WTC11 (cell line): ENCODE data around the gene OVCA2. TPM values are rescaled to one million over a fixed set of nuclear protein-coding genes. Genes with fewer than 3 reads are reported as not detected.

Source experiments
- ATAC-seq: fragments of 200-7000 bp; cut with Tn5 transposase; 2 replicates; pipeline ENCODE4 v1.10.0; 2021; ENCODE audit warnings: mild to moderate bottlenecking, moderate library complexity
- CTCF ChIA-PET: fragments of 300-600 bp; sonication (Branson Sonifier 250); formaldehyde crosslinking; loops from one replicate; lab custom pipeline; 2021; ENCODE audit warnings: antibody characterized with exemption; lab: Charles Lee
- POLR2A ChIA-PET: fragments of 350-600 bp; sonication (Branson Sonifier 250); formaldehyde crosslinking; loops from one replicate; lab custom pipeline; 2021; ENCODE audit warnings: antibody characterized with exemption; lab: Charles Lee
- DNase-seq: peaks from one replicate; pipeline ENCODE4 v3.0.0; 2021; ENCODE audit warnings: low spot score
- H3K27ac Mint-ChIP-seq: 2 replicates; pipeline ENCODE4 v1.8.0; 2021; ENCODE audit warnings: mixed read lengths
- H3K27me3 Mint-ChIP-seq: 2 replicates; pipeline ENCODE4 v1.8.0; 2021; ENCODE audit warnings: low read depth, mild to moderate bottlenecking, moderate library complexity, mixed read lengths
- H3K36me3 Mint-ChIP-seq: 2 replicates; pipeline ENCODE4 v1.8.0; 2021; ENCODE audit warnings: mixed read lengths
- H3K4me1 Mint-ChIP-seq: 2 replicates; pipeline ENCODE4 v1.8.0; 2022; ENCODE audit warnings: mixed read lengths
- H3K4me3 Mint-ChIP-seq: 2 replicates; pipeline ENCODE4 v1.8.0; 2021; ENCODE audit warnings: mild to moderate bottlenecking, moderate library complexity, mixed read lengths
- H3K9me3 Mint-ChIP-seq: 2 replicates; pipeline ENCODE4 v1.8.0; 2021; ENCODE audit warnings: mixed read lengths
- CBFB ChIP-seq: sonication (generic); formaldehyde crosslinking; IDR thresholded peaks from 2 replicates; pipeline ENCODE4 v1.8.1; 2022; ENCODE audit warnings: mild to moderate bottlenecking, low read depth, missing genetic modification reagents
- ETV6 ChIP-seq: sonication (generic); formaldehyde crosslinking; IDR thresholded peaks from 2 replicates; pipeline ENCODE4 v1.8.1; 2022; ENCODE audit warnings: mild to moderate bottlenecking, missing genetic modification reagents
- FOXJ3 ChIP-seq: sonication (generic); formaldehyde crosslinking; IDR thresholded peaks from 2 replicates; pipeline ENCODE4 v1.9.0; 2021; ENCODE audit warnings: missing genetic modification reagents, mild to moderate bottlenecking, borderline replicate concordance
- NFATC4 ChIP-seq: fragments of 250-450 bp; sonication (Bioruptor Pico); IDR thresholded peaks from 2 replicates; pipeline ENCODE4 v1.9.0; 2021; ENCODE audit warnings: mild to moderate bottlenecking
- NFE2L1 ChIP-seq: sonication (generic); formaldehyde crosslinking; IDR thresholded peaks from 2 replicates; pipeline ENCODE4 v1.8.1; 2023; ENCODE audit warnings: missing genetic modification reagents
- NR2C2 ChIP-seq: sonication (generic); formaldehyde crosslinking; IDR thresholded peaks from 2 replicates; pipeline ENCODE4 v1.8.0; 2022; ENCODE audit warnings: mild to moderate bottlenecking, missing genetic modification reagents
- SMAD3 ChIP-seq: sonication (generic); formaldehyde crosslinking; IDR thresholded peaks from 2 replicates; pipeline ENCODE4 v1.8.0; 2022; ENCODE audit warnings: missing genetic modification reagents, mild to moderate bottlenecking, borderline replicate concordance
- SOX15 ChIP-seq: fragments of 250-450 bp; sonication (Bioruptor Pico); IDR thresholded peaks from 2 replicates; pipeline ENCODE4 v1.9.0; 2021; ENCODE audit warnings: mild to moderate bottlenecking
- ZNF396 ChIP-seq: fragments of 250-450 bp; sonication (Bioruptor Pico); IDR thresholded peaks from 2 replicates; pipeline ENCODE4 v1.8.0; 2021; ENCODE audit warnings: mild to moderate bottlenecking, moderate library complexity, borderline replicate concordance
- total RNA-seq: library from RNA; stranded (reverse); gene quantifications from 3 replicates; pipeline ENCODE4 v1.2.3, GENCODE V29; 2021
- TF ChIP-seq, protein P1 (sequence below): sonication (generic); formaldehyde crosslinking; IDR thresholded peaks from 2 replicates; pipeline ENCODE4 v1.8.1; 2022; ENCODE audit warnings: missing genetic modification reagents, borderline replicate concordance
- TF ChIP-seq, protein P2 (sequence below): sonication (generic); formaldehyde crosslinking; IDR thresholded peaks from 2 replicates; pipeline ENCODE4 v1.8.1; 2022; ENCODE audit warnings: low read depth, missing genetic modification reagents, borderline replicate concordance
- TF ChIP-seq, protein P3 (sequence below): sonication (generic); formaldehyde crosslinking; IDR thresholded peaks from 2 replicates; pipeline ENCODE4 v1.8.1; 2022; ENCODE audit warnings: mild to moderate bottlenecking, missing genetic modification reagents, moderate library complexity, borderline replicate concordance
- TF ChIP-seq, protein P4 (sequence below): sonication (generic); formaldehyde crosslinking; IDR thresholded peaks from 2 replicates; pipeline ENCODE4 v1.8.1; 2023; ENCODE audit warnings: mild to moderate bottlenecking, missing genetic modification reagents, moderate library complexity
- TF ChIP-seq, protein P5 (sequence below): sonication (generic); formaldehyde crosslinking; IDR thresholded peaks from 2 replicates; pipeline ENCODE4 v1.8.0; 2023; ENCODE audit warnings: mild to moderate bottlenecking, missing genetic modification reagents
- TF ChIP-seq, protein P6 (sequence below): fragments of 250-450 bp; sonication (Bioruptor Pico); IDR thresholded peaks from 2 replicates; pipeline ENCODE4 v1.9.0; 2021; ENCODE audit warnings: mild to moderate bottlenecking, borderline replicate concordance
- TF ChIP-seq, protein P7 (sequence below): sonication (generic); formaldehyde crosslinking; IDR thresholded peaks from 2 replicates; pipeline ENCODE4 v1.8.0; 2022; ENCODE audit warnings: mild to moderate bottlenecking, missing genetic modification reagents
- TF ChIP-seq, protein P8 (sequence below): fragments of 250-450 bp; sonication (Bioruptor Pico); IDR thresholded peaks from 2 replicates; pipeline ENCODE4 v2.1.2; 2022; ENCODE audit warnings: mild to moderate bottlenecking, moderate library complexity

The OVCA2 gene
- total RNA-seq, 1 experiment from 2014 or later, result 23.5 TPM

DNA sequence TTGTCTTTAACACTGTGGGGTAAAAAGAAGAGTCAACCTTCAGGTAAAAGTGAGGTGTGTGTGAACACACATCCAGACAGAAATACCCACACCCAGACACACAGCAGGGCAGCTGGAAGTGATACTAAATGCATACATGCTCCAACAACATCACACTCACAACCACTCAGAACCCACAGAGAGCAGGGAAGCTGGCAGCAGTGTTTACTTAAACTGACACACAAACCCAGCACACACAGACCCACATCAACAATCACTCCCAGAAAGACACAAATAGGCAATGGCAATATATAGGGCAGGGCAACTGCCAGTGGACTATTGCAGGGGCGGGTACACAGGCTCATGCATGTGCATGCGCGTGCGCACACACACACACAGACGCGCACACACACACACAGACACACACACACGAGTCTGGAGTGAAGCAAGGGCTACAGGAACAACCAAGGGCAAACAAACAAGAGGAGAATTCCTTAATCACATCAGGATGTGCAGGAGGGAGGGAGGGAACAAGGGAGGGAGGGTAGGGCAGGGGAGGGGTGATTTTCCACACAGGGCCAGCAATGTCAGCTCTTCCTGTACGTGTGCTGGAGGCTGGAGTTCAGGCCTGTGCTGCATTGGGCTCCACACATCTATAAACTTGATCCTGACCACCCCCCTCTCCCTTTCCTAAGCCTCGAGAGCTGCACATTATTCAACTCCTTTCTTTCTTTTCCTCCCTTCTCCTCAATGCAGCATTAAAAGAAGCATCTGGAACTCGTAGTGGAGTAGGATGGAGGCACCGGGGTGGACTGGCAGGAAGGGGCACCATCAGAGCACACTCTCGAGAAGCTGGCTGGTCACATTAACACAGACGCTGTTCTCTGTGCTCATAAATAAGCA lies 43.2 kb downstream of the OVCA2 start:
- Mint-ChIP-seq H3K36me3 (peaks cover 4% of the 10 kb centered on the region; the same call in 1 of the 2 replicates), H3K4me1 (peaks cover 15% of the 10 kb centered on the region), H3K27me3 (no peaks in the 10 kb centered on the region), H3K9me3 (no peaks in the 10 kb centered on the region), H3K27ac (peak overlapping the region; percentile 76), H3K4me3 (no peak overlapping the region)
- ChIA-PET CTCF (interaction anchor here (1.2 to 2.6 kb wide), 6 partner anchors 10 to 160 kb away, joined by 3 to 8 read pairs (median 6); partner anchors contain the start of gene HIC1), POLR2A (no interaction called here)
- TF ChIP-seq SOX15 (CRISPR knock-in tag), result no peak
- TF ChIP-seq, protein P1, sequence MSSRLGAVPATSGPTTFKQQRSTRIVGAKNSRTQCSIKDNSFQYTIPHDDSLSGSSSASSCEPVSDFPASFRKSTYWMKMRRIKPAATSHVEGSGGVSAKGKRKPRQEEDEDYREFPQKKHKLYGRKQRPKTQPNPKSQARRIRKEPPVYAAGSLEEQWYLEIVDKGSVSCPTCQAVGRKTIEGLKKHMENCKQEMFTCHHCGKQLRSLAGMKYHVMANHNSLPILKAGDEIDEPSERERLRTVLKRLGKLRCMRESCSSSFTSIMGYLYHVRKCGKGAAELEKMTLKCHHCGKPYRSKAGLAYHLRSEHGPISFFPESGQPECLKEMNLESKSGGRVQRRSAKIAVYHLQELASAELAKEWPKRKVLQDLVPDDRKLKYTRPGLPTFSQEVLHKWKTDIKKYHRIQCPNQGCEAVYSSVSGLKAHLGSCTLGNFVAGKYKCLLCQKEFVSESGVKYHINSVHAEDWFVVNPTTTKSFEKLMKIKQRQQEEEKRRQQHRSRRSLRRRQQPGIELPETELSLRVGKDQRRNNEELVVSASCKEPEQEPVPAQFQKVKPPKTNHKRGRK (CRISPR knock-in tag), result no peak
- TF ChIP-seq, protein P2, sequence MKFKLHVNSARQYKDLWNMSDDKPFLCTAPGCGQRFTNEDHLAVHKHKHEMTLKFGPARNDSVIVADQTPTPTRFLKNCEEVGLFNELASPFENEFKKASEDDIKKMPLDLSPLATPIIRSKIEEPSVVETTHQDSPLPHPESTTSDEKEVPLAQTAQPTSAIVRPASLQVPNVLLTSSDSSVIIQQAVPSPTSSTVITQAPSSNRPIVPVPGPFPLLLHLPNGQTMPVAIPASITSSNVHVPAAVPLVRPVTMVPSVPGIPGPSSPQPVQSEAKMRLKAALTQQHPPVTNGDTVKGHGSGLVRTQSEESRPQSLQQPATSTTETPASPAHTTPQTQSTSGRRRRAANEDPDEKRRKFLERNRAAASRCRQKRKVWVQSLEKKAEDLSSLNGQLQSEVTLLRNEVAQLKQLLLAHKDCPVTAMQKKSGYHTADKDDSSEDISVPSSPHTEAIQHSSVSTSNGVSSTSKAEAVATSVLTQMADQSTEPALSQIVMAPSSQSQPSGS (CRISPR knock-in tag), result no peak
- TF ChIP-seq, protein P3, sequence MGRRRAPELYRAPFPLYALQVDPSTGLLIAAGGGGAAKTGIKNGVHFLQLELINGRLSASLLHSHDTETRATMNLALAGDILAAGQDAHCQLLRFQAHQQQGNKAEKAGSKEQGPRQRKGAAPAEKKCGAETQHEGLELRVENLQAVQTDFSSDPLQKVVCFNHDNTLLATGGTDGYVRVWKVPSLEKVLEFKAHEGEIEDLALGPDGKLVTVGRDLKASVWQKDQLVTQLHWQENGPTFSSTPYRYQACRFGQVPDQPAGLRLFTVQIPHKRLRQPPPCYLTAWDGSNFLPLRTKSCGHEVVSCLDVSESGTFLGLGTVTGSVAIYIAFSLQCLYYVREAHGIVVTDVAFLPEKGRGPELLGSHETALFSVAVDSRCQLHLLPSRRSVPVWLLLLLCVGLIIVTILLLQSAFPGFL, result no peak
- no peak for TF ChIP-seq ETV6 (CRISPR knock-in tag)
- ATAC-seq (no peak), DNase-seq (no peak)

DNA sequence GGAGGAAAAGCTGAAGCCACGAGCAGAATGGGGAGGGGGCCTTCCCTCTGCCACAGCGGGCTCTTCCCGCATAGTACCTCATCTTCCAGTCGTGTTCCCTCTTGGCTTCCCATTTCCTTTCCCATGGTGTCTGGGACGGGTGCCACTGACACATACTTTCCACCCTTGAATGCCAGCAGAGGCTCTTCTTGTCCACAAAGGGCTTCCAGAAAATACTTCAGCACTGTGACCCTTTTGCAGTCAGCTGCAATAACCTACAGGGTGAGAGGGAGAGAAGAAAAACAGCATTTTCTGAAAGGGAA lies 43.8 kb downstream of the OVCA2 start:
- ChIA-PET POLR2A (no interaction called here), CTCF (interaction anchor here (1.5 to 2.6 kb wide), 3 partner anchors 10 to 30 kb away, joined by 6 to 8 read pairs (median 6); partner anchors contain the start of gene HIC1)
- ATAC-seq (no peak), DNase-seq (no peak)
- Mint-ChIP-seq H3K4me1 (peaks cover 21% of the 10 kb centered on the region), H3K27me3 (no peaks in the 10 kb centered on the region), H3K4me3 (no peak overlapping the region), H3K27ac (peak overlapping the region; percentile 59; the same call in 1 of the 2 replicates), H3K36me3 (peaks cover 4% of the 10 kb centered on the region; the same call in 1 of the 2 replicates), H3K9me3 (no peaks in the 10 kb centered on the region)
- TF ChIP-seq NFE2L1 (CRISPR knock-in tag), result no peak
- TF ChIP-seq NFATC4 (CRISPR knock-in tag), result no peak
- TF ChIP-seq ZNF396, result no peak
- no peak for TF ChIP-seq CBFB (CRISPR knock-in tag)
- TF ChIP-seq NR2C2 (CRISPR knock-in tag), result no peak
- TF ChIP-seq SMAD3 (CRISPR knock-in tag), result no peak
- TF ChIP-seq, protein P4, sequence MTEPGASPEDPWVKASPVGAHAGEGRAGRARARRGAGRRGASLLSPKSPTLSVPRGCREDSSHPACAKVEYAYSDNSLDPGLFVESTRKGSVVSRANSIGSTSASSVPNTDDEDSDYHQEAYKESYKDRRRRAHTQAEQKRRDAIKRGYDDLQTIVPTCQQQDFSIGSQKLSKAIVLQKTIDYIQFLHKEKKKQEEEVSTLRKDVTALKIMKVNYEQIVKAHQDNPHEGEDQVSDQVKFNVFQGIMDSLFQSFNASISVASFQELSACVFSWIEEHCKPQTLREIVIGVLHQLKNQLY, result no peak
- TF ChIP-seq, protein P5, sequence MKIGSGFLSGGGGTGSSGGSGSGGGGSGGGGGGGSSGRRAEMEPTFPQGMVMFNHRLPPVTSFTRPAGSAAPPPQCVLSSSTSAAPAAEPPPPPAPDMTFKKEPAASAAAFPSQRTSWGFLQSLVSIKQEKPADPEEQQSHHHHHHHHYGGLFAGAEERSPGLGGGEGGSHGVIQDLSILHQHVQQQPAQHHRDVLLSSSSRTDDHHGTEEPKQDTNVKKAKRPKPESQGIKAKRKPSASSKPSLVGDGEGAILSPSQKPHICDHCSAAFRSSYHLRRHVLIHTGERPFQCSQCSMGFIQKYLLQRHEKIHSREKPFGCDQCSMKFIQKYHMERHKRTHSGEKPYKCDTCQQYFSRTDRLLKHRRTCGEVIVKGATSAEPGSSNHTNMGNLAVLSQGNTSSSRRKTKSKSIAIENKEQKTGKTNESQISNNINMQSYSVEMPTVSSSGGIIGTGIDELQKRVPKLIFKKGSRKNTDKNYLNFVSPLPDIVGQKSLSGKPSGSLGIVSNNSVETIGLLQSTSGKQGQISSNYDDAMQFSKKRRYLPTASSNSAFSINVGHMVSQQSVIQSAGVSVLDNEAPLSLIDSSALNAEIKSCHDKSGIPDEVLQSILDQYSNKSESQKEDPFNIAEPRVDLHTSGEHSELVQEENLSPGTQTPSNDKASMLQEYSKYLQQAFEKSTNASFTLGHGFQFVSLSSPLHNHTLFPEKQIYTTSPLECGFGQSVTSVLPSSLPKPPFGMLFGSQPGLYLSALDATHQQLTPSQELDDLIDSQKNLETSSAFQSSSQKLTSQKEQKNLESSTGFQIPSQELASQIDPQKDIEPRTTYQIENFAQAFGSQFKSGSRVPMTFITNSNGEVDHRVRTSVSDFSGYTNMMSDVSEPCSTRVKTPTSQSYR (CRISPR knock-in tag), result no peak
- no peak for TF ChIP-seq FOXJ3 (CRISPR knock-in tag)
- TF ChIP-seq, protein P6, sequence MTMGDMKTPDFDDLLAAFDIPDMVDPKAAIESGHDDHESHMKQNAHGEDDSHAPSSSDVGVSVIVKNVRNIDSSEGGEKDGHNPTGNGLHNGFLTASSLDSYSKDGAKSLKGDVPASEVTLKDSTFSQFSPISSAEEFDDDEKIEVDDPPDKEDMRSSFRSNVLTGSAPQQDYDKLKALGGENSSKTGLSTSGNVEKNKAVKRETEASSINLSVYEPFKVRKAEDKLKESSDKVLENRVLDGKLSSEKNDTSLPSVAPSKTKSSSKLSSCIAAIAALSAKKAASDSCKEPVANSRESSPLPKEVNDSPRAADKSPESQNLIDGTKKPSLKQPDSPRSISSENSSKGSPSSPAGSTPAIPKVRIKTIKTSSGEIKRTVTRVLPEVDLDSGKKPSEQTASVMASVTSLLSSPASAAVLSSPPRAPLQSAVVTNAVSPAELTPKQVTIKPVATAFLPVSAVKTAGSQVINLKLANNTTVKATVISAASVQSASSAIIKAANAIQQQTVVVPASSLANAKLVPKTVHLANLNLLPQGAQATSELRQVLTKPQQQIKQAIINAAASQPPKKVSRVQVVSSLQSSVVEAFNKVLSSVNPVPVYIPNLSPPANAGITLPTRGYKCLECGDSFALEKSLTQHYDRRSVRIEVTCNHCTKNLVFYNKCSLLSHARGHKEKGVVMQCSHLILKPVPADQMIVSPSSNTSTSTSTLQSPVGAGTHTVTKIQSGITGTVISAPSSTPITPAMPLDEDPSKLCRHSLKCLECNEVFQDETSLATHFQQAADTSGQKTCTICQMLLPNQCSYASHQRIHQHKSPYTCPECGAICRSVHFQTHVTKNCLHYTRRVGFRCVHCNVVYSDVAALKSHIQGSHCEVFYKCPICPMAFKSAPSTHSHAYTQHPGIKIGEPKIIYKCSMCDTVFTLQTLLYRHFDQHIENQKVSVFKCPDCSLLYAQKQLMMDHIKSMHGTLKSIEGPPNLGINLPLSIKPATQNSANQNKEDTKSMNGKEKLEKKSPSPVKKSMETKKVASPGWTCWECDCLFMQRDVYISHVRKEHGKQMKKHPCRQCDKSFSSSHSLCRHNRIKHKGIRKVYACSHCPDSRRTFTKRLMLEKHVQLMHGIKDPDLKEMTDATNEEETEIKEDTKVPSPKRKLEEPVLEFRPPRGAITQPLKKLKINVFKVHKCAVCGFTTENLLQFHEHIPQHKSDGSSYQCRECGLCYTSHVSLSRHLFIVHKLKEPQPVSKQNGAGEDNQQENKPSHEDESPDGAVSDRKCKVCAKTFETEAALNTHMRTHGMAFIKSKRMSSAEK (CRISPR knock-in tag), result no peak
- TF ChIP-seq, protein P7, sequence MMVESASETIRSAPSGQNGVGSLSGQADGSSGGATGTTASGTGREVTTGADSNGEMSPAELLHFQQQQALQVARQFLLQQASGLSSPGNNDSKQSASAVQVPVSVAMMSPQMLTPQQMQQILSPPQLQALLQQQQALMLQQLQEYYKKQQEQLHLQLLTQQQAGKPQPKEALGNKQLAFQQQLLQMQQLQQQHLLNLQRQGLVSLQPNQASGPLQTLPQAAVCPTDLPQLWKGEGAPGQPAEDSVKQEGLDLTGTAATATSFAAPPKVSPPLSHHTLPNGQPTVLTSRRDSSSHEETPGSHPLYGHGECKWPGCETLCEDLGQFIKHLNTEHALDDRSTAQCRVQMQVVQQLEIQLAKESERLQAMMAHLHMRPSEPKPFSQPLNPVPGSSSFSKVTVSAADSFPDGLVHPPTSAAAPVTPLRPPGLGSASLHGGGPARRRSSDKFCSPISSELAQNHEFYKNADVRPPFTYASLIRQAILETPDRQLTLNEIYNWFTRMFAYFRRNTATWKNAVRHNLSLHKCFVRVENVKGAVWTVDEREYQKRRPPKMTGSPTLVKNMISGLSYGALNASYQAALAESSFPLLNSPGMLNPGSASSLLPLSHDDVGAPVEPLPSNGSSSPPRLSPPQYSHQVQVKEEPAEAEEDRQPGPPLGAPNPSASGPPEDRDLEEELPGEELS (CRISPR knock-in tag), result no peak
- TF ChIP-seq, protein P8, sequence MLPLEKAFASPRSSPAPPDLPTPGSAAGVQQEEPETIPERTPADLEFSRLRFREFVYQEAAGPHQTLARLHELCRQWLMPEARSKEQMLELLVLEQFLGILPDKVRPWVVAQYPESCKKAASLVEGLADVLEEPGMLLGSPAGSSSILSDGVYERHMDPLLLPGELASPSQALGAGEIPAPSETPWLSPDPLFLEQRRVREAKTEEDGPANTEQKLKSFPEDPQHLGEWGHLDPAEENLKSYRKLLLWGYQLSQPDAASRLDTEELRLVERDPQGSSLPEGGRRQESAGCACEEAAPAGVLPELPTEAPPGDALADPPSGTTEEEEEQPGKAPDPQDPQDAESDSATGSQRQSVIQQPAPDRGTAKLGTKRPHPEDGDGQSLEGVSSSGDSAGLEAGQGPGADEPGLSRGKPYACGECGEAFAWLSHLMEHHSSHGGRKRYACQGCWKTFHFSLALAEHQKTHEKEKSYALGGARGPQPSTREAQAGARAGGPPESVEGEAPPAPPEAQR, result no peak
